HG03457 (cell line): ENCODE measurements around the gene TAGLN3.

Source experiments
- ATAC-seq: cut with Tn5 transposase; IDR thresholded peaks from one replicate; pipeline ENCODE4 v1.9.1; 2021; ENCODE audit warnings: moderate number of reproducible peaks; ENCODE audit not compliant: unreplicated experiment

TAGLN3 gene

GRCh38 chr3:112043621-112044201 is 45.0 kb downstream of the TAGLN3 start:
- ATAC-seq: peak; percentile 96

GRCh38 chr3:112046599-112046998 is 47.9 kb downstream of the TAGLN3 start:
- no peak for ATAC-seq

- ATAC-seq: no peak
Measured at GRCh38 chr3:112047264-112047663, 48.5 kb downstream of the TAGLN3 start.

GRCh38 chr3:112048911-112049310 is 50.2 kb downstream of the TAGLN3 start:
- no peak for ATAC-seq

- no peak for ATAC-seq
Measured at GRCh38 chr3:112053229-112053628, 54.5 kb downstream of the TAGLN3 start.

- ATAC-seq: no peak
Measured at GRCh38 chr3:112056451-112056929, 57.8 kb downstream of the TAGLN3 start.

GRCh38 chr3:112059497-112059896 is 60.8 kb downstream of the TAGLN3 start:
- no peak for ATAC-seq

GRCh38 chr3:112061152-112061551 is 62.4 kb downstream of the TAGLN3 start:
- ATAC-seq: no peak
